ENCODE data around the gene P3H3.
A peak's percentile ranks its signal among the peaks of the same experiment; 100 is the strongest.

The P3H3 gene

DNA sequence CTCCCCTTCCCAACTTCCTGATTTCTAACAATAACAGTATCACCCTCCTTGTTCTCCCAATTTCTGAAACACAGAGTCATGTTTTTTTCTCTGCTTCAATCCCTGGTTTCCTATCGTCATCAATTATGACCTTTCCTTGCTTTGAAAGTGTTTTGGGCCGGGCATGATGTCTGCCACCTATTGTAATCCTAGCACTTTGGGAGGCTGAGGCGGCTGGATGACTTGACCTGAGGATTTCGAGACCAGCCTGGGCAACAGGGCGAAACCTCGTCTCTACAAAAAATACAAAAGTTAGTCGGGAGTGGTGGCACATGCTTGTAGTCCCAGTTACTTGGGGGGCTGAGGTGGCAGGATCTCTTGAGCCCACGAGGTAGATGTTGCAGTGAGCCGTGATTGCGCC lies 19.2 kb upstream of the P3H3 start:
- DNase-seq = no peak

- DNase-seq = no peak
These were observed 17.4 kb upstream of the P3H3 start for GRCh38 chr12:6810758-6811157.

DNA sequence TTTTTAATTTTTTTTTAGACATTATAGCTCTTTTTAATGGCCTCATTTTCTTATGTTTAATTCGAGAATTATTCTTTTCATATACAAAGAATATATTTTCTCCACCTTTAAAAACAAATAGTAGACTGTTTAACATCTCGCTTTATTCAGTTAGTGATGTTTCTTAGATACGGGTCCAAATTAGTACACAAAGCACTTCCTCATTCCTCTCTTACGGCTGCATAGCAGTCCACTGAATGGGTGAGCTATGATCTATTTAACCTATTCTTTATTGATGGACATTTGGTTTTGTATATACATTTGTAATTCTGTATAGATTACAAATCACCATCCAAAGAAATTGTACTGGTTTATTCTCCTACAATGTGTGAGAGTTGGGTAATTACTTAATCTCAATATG lies 14.8 kb upstream of the P3H3 start:
- no peak for DNase-seq

GRCh38 chr12:6816598-6816997 lies 11.6 kb upstream of the P3H3 start:
- no peak for DNase-seq

DNA sequence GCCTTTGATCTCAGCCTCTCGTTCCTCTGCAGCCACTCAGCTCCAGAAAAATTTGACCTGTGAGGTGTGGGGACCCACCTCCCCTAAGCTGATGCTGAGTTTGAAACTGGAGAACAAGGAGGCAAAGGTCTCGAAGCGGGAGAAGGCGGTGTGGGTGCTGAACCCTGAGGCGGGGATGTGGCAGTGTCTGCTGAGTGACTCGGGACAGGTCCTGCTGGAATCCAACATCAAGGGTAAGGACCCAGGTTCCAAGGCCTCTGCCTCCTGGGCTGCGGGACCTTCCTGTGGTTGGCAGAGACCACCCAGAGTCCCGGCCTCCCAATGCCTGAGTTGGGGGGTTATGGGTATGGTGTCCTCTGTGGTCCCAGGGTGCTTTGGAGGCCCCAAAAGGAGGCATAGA lies 11.1 kb upstream of the P3H3 start:
- DNase-seq = no peak

DNA sequence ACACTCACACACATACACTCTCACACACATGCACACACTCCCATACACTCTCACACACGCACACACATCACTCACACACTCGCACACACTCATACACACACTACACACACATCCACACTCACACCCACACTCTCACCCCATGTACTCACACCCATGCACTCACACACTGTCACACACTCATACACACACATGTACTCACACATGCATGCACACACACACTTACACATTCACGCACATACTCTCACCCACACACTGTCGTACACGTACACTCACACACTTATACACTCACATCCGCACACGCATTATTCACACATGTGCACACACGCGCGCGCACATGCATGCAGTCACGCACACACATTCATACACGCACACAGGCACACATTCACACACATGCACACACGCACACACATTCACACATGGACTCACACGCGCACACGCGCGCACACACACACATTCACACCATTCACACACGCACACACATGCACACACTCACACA lies 10.5 kb upstream of the P3H3 start:
- no peak for DNase-seq

DNA sequence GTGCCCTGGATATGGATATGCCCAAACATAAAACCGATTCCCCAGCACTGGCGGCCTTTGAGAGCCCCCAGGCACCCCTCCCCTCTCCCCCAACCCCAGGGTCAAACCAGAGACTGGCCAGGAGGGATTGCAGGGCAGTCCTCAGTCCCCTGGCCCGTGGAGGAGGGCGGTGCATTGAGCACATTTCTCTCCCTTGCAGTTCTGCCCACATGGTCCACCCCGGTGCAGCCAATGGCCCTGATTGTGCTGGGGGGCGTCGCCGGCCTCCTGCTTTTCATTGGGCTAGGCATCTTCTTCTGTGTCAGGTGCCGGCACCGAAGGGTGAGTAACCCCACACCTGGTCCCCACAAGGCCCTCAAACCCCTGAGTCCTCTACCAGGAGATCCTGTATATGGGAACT lies 10.0 kb upstream of the P3H3 start:
- DNase-seq = no peak

- no peak for DNase-seq
These were observed 9.6 kb upstream of the P3H3 start for GRCh38 chr12:6818645-6819044.

DNA sequence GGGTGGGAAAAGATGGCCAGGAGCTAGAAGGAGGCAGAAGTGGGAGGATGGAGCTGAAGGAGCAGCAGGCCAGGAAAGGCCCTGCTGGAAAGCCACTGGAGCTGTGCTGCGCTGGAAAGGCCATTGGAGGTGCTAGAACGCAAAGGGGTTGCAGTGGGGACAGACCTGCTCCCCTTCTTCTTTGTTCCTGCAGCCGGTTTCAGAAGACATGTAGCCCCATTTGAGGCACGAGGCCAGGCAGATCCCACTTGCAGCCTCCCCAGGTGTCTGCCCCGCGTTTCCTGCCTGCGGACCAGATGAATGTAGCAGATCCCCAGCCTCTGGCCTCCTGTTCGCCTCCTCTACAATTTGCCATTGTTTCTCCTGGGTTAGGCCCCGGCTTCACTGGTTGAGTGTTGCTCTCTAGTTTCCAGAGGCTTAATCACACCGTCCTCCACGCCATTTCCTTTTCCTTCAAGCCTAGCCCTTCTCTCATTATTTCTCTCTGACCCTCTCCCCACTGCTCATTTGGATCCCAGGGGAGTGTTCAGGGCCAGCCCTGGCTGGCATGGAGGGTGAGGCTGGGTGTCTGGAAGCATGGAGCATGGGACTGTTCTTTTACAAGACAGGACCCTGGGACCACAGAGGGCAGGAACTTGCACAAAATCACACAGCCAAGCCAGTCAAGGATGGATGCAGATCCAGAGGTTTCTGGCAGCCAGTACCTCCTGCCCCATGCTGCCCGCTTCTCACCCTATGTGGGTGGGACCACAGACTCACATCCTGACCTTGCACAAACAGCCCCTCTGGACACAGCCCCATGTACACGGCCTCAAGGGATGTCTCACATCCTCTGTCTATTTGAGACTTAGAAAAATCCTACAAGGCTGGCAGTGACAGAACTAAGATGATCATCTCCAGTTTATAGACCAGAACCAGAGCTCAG lies 8.8 kb upstream of the P3H3 start:
- no peak for DNase-seq

GRCh38 chr12:6820166-6820565 lies 8.0 kb upstream of the P3H3 start:
- DNase-seq = no peak

GRCh38 chr12:6821591-6822425 lies 6.4 kb upstream of the P3H3 start, which contains the start of gene GPR162:
Gene GPR162 (plus strand): TSS chr12:6821821. CDS start chr12:6823899, 2,078 bp downstream.
- DNase-seq = peak; percentile 89

DNA sequence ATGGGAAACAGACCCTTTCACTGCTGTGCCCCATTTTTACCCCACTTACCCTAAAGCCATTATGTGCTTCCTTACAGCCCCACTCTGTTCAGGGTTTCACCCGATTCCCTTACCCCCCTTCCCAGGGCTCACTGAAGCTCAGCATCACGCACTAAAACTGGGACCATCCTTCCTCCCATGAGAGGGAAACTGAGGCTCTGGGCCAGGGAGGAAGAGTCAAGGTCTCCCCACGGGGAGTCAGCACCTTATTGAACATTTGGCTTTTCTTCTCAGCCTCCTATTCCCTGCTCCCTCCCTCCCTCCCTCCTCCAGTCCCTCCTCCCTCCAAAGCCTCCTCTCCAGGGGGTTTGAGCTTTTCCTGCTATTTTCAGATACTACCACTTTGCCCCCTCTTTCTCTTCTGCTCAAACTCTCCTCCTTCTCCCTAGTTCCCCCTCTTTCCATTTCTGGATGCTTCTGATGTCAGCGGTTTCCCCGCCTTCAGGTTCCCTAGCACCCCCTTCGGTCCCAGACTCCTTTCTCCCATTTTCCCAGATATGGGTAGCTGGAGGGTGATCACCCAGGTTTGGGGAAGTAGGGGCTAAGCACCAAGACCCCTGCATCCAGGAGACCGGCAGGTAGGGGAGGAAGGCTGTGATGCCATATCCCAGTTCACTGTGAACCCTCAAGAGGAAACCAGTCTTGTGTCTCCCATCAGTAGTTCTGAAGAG lies 5.6 kb upstream of the P3H3 start:
- DNase-seq = no peak

GRCh38 chr12:6823182-6824084 lies 4.8 kb upstream of the P3H3 start:
- no peak for DNase-seq

DNA sequence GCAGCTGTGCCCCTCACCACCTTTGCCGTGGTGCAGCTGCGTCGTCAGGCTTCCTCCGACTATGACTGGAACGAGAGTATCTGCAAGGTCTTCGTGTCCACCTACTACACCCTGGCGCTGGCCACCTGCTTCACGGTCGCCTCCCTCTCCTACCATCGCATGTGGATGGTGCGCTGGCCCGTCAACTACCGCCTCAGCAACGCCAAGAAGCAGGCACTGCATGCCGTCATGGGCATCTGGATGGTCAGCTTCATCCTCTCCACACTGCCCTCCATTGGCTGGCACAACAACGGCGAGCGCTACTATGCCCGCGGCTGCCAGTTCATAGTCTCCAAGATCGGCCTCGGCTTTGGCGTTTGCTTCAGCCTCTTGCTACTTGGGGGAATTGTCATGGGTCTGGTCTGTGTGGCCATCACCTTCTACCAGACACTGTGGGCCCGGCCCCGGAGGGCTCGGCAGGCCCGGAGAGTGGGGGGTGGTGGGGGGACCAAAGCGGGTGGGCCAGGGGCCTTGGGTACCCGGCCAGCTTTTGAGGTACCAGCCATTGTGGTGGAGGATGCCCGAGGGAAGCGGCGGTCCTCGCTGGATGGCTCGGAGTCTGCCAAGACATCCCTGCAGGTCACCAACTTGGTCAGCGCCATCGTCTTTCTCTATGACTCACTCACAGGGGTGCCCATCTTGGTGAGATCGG lies 4.0 kb upstream of the P3H3 start:
- DNase-seq = no peak

- DNase-seq = peak; percentile 59
These were observed 3.3 kb upstream of the P3H3 start for GRCh38 chr12:6824901-6825381.

DNA sequence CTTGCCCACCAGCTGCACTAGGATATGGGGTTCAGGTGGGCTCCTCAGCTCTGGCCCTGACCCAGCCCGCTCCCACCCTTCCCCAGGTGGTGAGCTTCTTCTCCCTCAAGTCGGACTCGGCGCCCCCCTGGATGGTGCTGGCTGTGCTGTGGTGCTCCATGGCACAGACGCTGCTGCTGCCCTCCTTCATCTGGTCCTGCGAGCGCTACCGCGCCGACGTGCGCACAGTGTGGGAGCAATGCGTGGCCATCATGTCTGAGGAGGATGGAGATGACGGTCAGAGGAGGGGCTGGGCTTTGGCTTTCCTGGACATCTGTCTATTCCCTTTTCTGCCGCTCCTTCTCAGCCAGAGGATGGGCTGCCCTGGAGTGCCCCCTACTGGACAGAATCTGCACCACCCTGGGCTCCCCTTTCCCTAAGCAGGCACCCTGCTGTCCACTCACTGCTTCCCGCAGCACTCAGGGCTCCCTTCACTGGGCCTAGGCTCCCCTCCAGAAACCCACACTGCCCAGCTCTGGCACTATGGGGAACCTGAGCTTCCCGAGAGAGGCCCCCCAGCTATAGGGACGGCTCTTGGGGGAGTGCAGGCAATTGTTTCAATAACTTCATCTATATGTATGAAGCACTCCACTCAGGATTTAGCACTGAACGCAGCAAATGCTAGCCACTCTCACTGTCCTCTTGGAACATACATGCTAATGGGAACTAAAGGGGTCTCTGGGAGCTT lies 2.6 kb upstream of the P3H3 start:
- peak; percentile 95 for DNase-seq

DNA sequence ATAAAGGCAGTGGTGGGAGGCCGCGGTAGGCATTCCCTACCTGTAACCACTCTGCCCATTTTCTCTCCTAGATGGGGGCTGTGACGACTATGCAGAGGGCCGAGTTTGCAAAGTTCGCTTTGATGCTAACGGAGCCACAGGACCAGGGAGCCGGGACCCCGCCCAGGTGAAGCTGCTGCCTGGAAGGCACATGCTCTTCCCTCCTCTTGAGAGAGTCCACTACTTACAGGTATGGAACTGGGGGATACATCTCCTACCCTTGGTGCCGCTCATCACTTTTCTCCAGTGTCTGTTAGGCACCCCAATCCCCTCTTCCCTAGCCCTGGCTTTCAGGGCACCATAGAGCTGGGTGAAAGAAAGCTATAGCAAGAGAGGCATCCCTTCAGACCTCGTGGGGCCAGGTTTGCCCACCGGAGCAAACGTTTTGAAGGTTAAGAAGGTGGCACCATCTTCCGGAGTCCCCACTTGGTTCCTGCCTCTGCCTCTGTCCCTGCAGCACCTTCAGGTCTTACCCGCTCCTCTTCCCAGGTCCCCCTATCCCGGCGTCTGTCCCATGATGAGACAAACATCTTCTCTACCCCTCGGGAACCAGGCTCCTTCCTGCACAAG lies 2.0 kb upstream of the P3H3 start:
- no peak for DNase-seq

GRCh38 chr12:6826734-6827436 lies 1.3 kb upstream of the P3H3 start:
- no peak for DNase-seq

DNA sequence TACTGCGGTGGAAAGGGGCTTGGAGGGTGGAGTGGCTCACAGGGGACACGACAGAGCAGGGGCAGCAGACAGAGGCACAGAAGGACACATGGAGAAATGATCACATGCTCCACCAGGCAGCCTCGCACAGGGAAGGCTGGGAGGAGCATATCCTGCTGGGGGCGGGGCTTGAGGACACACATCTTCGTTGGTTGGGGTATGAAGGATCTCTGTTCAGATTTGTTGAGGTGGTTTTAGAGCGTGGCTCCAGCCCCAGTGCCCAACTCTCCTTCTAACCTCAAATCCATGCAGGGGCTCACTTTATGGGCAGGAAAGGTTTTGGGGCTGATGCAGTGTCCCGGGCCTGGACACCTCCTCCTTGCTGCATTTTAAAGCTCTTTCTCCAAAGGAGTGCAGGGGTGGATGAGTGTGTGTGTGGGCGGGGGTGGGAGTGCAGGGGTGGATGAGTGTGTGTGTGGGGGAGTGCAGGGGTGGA lies 733 bp upstream of the P3H3 start:
- peak; percentile 92 for DNase-seq
